Measurements from ENCODE around the gene PIH1D1. TPM values are rescaled to one million over a fixed set of nuclear protein-coding genes. Genes with fewer than 3 reads are reported as not detected.

PIH1D1 gene
- total and polyA plus RNA-seq, 10 of the 15 experiments (the other 5 are each of a cell fraction or from before 2014, with no cell fraction given), result 16.1 to 153 (median 106) TPM

GRCh38 chr19:49496574-49497008 lies 45.0 kb upstream of the PIH1D1 start (continued):
- TF ChIP-seq, protein P1, sequence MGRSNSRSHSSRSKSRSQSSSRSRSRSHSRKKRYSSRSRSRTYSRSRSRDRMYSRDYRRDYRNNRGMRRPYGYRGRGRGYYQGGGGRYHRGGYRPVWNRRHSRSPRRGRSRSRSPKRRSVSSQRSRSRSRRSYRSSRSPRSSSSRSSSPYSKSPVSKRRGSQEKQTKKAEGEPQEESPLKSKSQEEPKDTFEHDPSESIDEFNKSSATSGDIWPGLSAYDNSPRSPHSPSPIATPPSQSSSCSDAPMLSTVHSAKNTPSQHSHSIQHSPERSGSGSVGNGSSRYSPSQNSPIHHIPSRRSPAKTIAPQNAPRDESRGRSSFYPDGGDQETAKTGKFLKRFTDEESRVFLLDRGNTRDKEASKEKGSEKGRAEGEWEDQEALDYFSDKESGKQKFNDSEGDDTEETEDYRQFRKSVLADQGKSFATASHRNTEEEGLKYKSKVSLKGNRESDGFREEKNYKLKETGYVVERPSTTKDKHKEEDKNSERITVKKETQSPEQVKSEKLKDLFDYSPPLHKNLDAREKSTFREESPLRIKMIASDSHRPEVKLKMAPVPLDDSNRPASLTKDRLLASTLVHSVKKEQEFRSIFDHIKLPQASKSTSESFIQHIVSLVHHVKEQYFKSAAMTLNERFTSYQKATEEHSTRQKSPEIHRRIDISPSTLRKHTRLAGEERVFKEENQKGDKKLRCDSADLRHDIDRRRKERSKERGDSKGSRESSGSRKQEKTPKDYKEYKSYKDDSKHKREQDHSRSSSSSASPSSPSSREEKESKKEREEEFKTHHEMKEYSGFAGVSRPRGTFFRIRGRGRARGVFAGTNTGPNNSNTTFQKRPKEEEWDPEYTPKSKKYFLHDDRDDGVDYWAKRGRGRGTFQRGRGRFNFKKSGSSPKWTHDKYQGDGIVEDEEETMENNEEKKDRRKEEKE (IDR thresholded peaks at IDR 0.05), result no peak
- 0 out of 2 replicates have a peak, but pooled peaks have one; percentile 87 for TF ChIP-seq CHD1 (IDR thresholded peaks at IDR 0.05; ENCODE audit: low read depth, low read length)
- TF ChIP-seq BHLHE40 (IDR thresholded peaks at IDR 0.05; ENCODE audit: borderline replicate concordance in 1 of 2, low read depth in 2 of 2, low read length in 1 of 2), result no peak
- TF ChIP-seq STAT1 (conservative IDR thresholded peaks at IDR 0.05), result no peak
- TF ChIP-seq SMARCA5 (IDR thresholded peaks at IDR 0.05), result 0 out of 2 replicates have a peak, but pooled peaks have one; percentile 4
- no peak for TF ChIP-seq HCFC1 (IDR thresholded peaks at IDR 0.05; ENCODE audit: low read length)
- 0 out of 2 replicates have a peak, but pooled peaks have one; percentile 3 for TF ChIP-seq NBN (IDR thresholded peaks at IDR 0.05)
- TF ChIP-seq, protein P2, sequence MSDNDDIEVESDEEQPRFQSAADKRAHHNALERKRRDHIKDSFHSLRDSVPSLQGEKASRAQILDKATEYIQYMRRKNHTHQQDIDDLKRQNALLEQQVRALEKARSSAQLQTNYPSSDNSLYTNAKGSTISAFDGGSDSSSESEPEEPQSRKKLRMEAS (IDR thresholded peaks at IDR 0.05; ENCODE audit: low read depth, low read length), result 0 out of 2 replicates have a peak, but pooled peaks have one; percentile 28
- TF ChIP-seq, protein P3, sequence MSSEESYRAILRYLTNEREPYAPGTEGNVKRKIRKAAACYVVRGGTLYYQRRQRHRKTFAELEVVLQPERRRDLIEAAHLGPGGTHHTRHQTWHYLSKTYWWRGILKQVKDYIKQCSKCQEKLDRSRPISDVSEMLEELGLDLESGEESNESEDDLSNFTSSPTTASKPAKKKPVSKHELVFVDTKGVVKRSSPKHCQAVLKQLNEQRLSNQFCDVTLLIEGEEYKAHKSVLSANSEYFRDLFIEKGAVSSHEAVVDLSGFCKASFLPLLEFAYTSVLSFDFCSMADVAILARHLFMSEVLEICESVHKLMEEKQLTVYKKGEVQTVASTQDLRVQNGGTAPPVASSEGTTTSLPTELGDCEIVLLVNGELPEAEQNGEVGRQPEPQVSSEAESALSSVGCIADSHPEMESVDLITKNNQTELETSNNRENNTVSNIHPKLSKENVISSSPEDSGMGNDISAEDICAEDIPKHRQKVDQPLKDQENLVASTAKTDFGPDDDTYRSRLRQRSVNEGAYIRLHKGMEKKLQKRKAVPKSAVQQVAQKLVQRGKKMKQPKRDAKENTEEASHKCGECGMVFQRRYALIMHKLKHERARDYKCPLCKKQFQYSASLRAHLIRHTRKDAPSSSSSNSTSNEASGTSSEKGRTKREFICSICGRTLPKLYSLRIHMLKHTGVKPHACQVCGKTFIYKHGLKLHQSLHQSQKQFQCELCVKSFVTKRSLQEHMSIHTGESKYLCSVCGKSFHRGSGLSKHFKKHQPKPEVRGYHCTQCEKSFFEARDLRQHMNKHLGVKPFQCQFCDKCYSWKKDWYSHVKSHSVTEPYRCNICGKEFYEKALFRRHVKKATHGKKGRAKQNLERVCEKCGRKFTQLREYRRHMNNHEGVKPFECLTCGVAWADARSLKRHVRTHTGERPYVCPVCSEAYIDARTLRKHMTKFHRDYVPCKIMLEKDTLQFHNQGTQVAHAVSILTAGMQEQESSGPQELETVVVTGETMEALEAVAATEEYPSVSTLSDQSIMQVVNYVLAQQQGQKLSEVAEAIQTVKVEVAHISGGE (CRISPR knock-in tag; IDR thresholded peaks at IDR 0.05), result no peak
- TF ChIP-seq WRNIP1 (IDR thresholded peaks at IDR 0.05; ENCODE audit: borderline replicate concordance, low read depth, low read length), result 0 out of 2 replicates have a peak, but pooled peaks have one; percentile 46
